ENCODE results near the gene TSPEAR. TPM values are rescaled to one million over a fixed set of nuclear protein-coding genes. Genes with fewer than 3 reads are reported as not detected.

The TSPEAR gene
- total and polyA plus RNA-seq, 11 donors, result 0.01 to 2.6 (median 0.71) TPM; not detected in 2

- no peak for ATAC-seq
- intact Hi-C loops (cut with DNase I), result loop anchor here in 1 of 10 donors (5.0 kb wide), 1 partner anchor 176 kb away; no protein-coding TSS in a partner anchor
- Histone ChIP-seq H3K27ac (no peak overlapping the region), H3K36me3 (no peaks in the 10 kb centered on the region), H3K27me3 (peaks cover 0 to 5% (median 0%) of the 10 kb centered on the region in 9 donors), H3K4me1 (peaks cover 0 to 8% (median 0%) of the 10 kb centered on the region in 12 donors), H3K9me3 (peaks cover 0 to 22% (median 2%) of the 10 kb centered on the region in 12 donors), H3K4me3 (no peak overlapping the region)
- no peak for TF ChIP-seq POLR2A (IDR thresholded peaks at IDR 0.05)
- WGBS, 4 donors, result 71 to 85% (median 77%) methylated on average over 16 to 17 of the region's 17 CpGs
- DNase-seq, result no peak
Measured at GRCh38 chr21:44615911-44616590, 95.3 kb downstream of the TSPEAR start.

- Histone ChIP-seq H3K27me3 (peaks cover 0 to 5% (median 0%) of the 10 kb centered on the region in 9 donors), H3K36me3 (no peaks in the 10 kb centered on the region), H3K9me3 (peaks cover 0 to 27% (median 2%) of the 10 kb centered on the region in 12 donors), H3K4me3 (no peak overlapping the region), H3K4me1 (peaks cover 0 to 8% (median 0%) of the 10 kb centered on the region in 12 donors), H3K27ac (no peak overlapping the region)
- TF ChIP-seq POLR2A (IDR thresholded peaks at IDR 0.05), result no peak
- TF ChIP-seq CTCF (IDR thresholded peaks at IDR 0.05), result no peak
- DNase-seq (no peak), ATAC-seq (no peak)
- WGBS, 4 donors, result 73 to 80% (median 74%) methylated on average over 8 of the region's 8 CpGs
- intact Hi-C loops (cut with DNase I), result loop anchor here in 1 of 10 donors (5.0 kb wide), 1 partner anchor 177 kb away; no protein-coding TSS in a partner anchor
Measured at GRCh38 chr21:44615466-44615865, 95.9 kb downstream of the TSPEAR start.

- DNase-seq (peak in 1 of 5 donors; percentile 50), ATAC-seq (no peak)
- Histone ChIP-seq H3K4me1 (peaks cover 0 to 8% (median 0%) of the 10 kb centered on the region in 12 donors), H3K27me3 (peaks cover 0 to 5% (median 0%) of the 10 kb centered on the region in 9 donors), H3K9me3 (peaks cover 0 to 27% (median 2%) of the 10 kb centered on the region in 12 donors), H3K4me3 (no peak overlapping the region), H3K27ac (no peak overlapping the region), H3K36me3 (no peaks in the 10 kb centered on the region)
- 87 to 94% (median 89%) methylated on average over 26 to 28 of the region's 28 CpGs for WGBS, 4 donors
- TF ChIP-seq CTCF (IDR thresholded peaks at IDR 0.05) (no peak), POLR2A (IDR thresholded peaks at IDR 0.05) (no peak)
- intact Hi-C loops (cut with DNase I), result loop anchor here in 1 of 10 donors (5.0 kb wide), 1 partner anchor 177 kb away; no protein-coding TSS in a partner anchor
Measured at GRCh38 chr21:44614961-44615391, 96.4 kb downstream of the TSPEAR start.

GRCh38 chr21:44614161-44614631 is 97.2 kb downstream of the TSPEAR start:
- intact Hi-C loops (cut with DNase I), result no loop called here
- H3K4me1 ChIP-seq, result peaks cover 0 to 8% (median 0%) of the 10 kb centered on the region in 12 donors
- H3K36me3 ChIP-seq, result no peaks in the 10 kb centered on the region
- WGBS, 4 donors, result 74 to 81% (median 81%) methylated on average over 13 to 20 of the region's 20 CpGs
- TF ChIP-seq POLR2A (IDR thresholded peaks at IDR 0.05) (no peak), CTCF (IDR thresholded peaks at IDR 0.05) (no peak)
- peak in 1 of 5 donors; percentile 48 for DNase-seq
- H3K4me3 ChIP-seq, result no peak overlapping the region
- peaks cover 0 to 27% (median 4%) of the 10 kb centered on the region in 12 donors for H3K9me3 ChIP-seq
- peaks cover 0 to 5% (median 0%) of the 10 kb centered on the region in 9 donors for H3K27me3 ChIP-seq
- no peak for ATAC-seq
- no peak overlapping the region for H3K27ac ChIP-seq
